GM19438 (cell line): ENCODE results near the gene STIM2.

Experiments used
- ATAC-seq: cut with Tn5 transposase; IDR thresholded peaks from one replicate; pipeline ENCODE4 v1.9.1; 2021; ENCODE audit warnings: low read depth; ENCODE audit not compliant: unreplicated experiment

STIM2 gene

GRCh38 chr4:26836539-26836938, 24.1 kb upstream of the STIM2 start:
- no peak for ATAC-seq

GRCh38 chr4:26837993-26838842, 22.4 kb upstream of the STIM2 start:
- ATAC-seq, result no peak

- no peak for ATAC-seq
Observed at GRCh38 chr4:26839016-26839415, 21.6 kb upstream of the STIM2 start.

GRCh38 chr4:26839534-26839951, 21.1 kb upstream of the STIM2 start:
- ATAC-seq, result no peak

- no peak for ATAC-seq
Observed at GRCh38 chr4:26840786-26841185, 19.9 kb upstream of the STIM2 start.

- ATAC-seq, result no peak
Observed at GRCh38 chr4:26842911-26843310, 17.7 kb upstream of the STIM2 start.

GRCh38 chr4:26850528-26850927, 10.1 kb upstream of the STIM2 start:
- no peak for ATAC-seq

GRCh38 chr4:26851129-26851528, 9.5 kb upstream of the STIM2 start:
- no peak for ATAC-seq

- ATAC-seq, result no peak
Observed at GRCh38 chr4:26854701-26855100, 5.9 kb upstream of the STIM2 start.

- ATAC-seq, result no peak
Observed at GRCh38 chr4:26856906-26857277, 3.7 kb upstream of the STIM2 start.

GRCh38 chr4:26857278-26858034, 3.2 kb upstream of the STIM2 start:
- peak; percentile 41 for ATAC-seq

GRCh38 chr4:26858035-26858918, 2.4 kb upstream of the STIM2 start:
- ATAC-seq, result no peak

- no peak for ATAC-seq
Observed at GRCh38 chr4:26858947-26859401, 1.7 kb upstream of the STIM2 start.

- no peak for ATAC-seq
Observed at GRCh38 chr4:26859762-26860156, 882 bp upstream of the STIM2 start.

GRCh38 chr4:26860922-26861433, 337 bp downstream of the STIM2 start:
- ATAC-seq, result peak; percentile 29

- peak; percentile 50 for ATAC-seq
Observed at GRCh38 chr4:26861434-26862186, 969 bp downstream of the STIM2 start.

GRCh38 chr4:26862381-26862915, 1.8 kb downstream of the STIM2 start:
- no peak for ATAC-seq

GRCh38 chr4:26863512-26863911, 2.9 kb downstream of the STIM2 start:
- ATAC-seq, result no peak

GRCh38 chr4:26864899-26865298, 4.3 kb downstream of the STIM2 start:
- ATAC-seq, result no peak

GRCh38 chr4:26866203-26866602, 5.6 kb downstream of the STIM2 start:
- ATAC-seq, result no peak
